Measurements from ENCODE around the gene NFYC. TPM values are rescaled to one million over a fixed set of nuclear protein-coding genes. Genes with fewer than 3 reads are reported as not detected.

The NFYC gene
- total RNA-seq, 1 experiment from 2014 or later: 46.5 TPM

- H3K9me3 Mint-ChIP-seq: no peaks in the 10 kb centered on the region
- H3K4me3 Mint-ChIP-seq: peak overlapping the region; percentile 64
- ATAC-seq (no peak), DNase-seq (ENCODE audit: low spot score) (no peak)
- H3K4me1 Mint-ChIP-seq: peaks cover 56% of the 10 kb centered on the region
- TF ChIP-seq ZNF423 (CRISPR knock-in tag; IDR thresholded peaks at IDR 0.05) (peak; percentile 52; the same call in 1 of the 2 replicates), HMGXB4 (CRISPR knock-in tag; IDR thresholded peaks at IDR 0.05) (no peak), GTF2I (CRISPR knock-in tag; conservative IDR thresholded peaks at IDR 0.05) (peak; percentile 92)
- POLR2A ChIA-PET: interaction anchor here (0.8 to 1.6 kb wide), 2 partner anchors 59 to 906 kb away, joined by 3 to 5 read pairs; partner anchors contain the start of gene CITED4
- peaks cover 15% of the 10 kb centered on the region for H3K27me3 Mint-ChIP-seq (ENCODE audit: low read depth)
- peak overlapping the region; percentile 70; the same call in 1 of the 2 replicates for H3K27ac Mint-ChIP-seq
- CTCF ChIA-PET: interaction anchor here (1.0 to 1.6 kb wide), 5 partner anchors 18 to 150 kb away, joined by 3 to 11 read pairs (median 5); no protein-coding TSS in a partner anchor
- H3K36me3 Mint-ChIP-seq: no peaks in the 10 kb centered on the region
These were observed 111.2 kb downstream of the NFYC start for GRCh38 chr1:40802742-40803113.

GRCh38 chr1:40803447-40803846 lies 111.9 kb downstream of the NFYC start:
- peak overlapping the region; percentile 25; the same call in 1 of the 2 replicates for H3K4me3 Mint-ChIP-seq
- H3K36me3 Mint-ChIP-seq: no peaks in the 10 kb centered on the region
- POLR2A ChIA-PET: interaction anchor here (0.8 to 1.6 kb wide), 3 partner anchors 59 to 905 kb away, joined by 3 to 5 read pairs (median 3); partner anchors contain the start of genes CITED4 and NFYC
- TF ChIP-seq ZBTB43 (CRISPR knock-in tag; IDR thresholded peaks at IDR 0.05) (no peak), ZNF532 (CRISPR knock-in tag; IDR thresholded peaks at IDR 0.05; ENCODE audit: borderline replicate concordance) (no peak), MYBL2 (CRISPR knock-in tag; IDR thresholded peaks at IDR 0.05) (peak; percentile 40; the same call in 1 of the 2 replicates), FOXP4 (CRISPR knock-in tag; IDR thresholded peaks at IDR 0.05) (no peak), PRDM15 (CRISPR knock-in tag; IDR thresholded peaks at IDR 0.05) (no peak)
- no peak overlapping the region; the same call in 1 of the 2 replicates for H3K27ac Mint-ChIP-seq
- H3K27me3 Mint-ChIP-seq (ENCODE audit: low read depth): peaks cover 15% of the 10 kb centered on the region
- no peaks in the 10 kb centered on the region for H3K9me3 Mint-ChIP-seq
- H3K4me1 Mint-ChIP-seq: peaks cover 56% of the 10 kb centered on the region
- no peak for DNase-seq (ENCODE audit: low spot score)
- ATAC-seq: no peak
- CTCF ChIA-PET: interaction anchor here (0.6 to 1.6 kb wide), 7 partner anchors 17 to 149 kb away, joined by 3 to 11 read pairs (median 4); no protein-coding TSS in a partner anchor
